ENCODE measurements around the gene RFPL2. TPM values are rescaled to one million over a fixed set of nuclear protein-coding genes. Genes with fewer than 3 reads are reported as not detected.

RFPL2 gene
- total RNA-seq, 1 experiment from 2014 or later: not detected

GRCh38 chr22:32206774-32207758 is 2.2 kb upstream of the RFPL2 start:
- Mint-ChIP-seq H3K36me3 (ENCODE audit: insufficient read depth, unreplicated experiment) (no peaks in the 10 kb centered on the region), H3K27ac (ENCODE audit: low read depth, unreplicated experiment) (no peak overlapping the region), H3K4me1 (ENCODE audit: insufficient read depth, unreplicated experiment) (peaks cover 6% of the 10 kb centered on the region), H3K4me3 (ENCODE audit: unreplicated experiment) (no peak overlapping the region), H3K27me3 (ENCODE audit: insufficient read depth, unreplicated experiment) (peaks cover 16% of the 10 kb centered on the region), H3K9me3 (ENCODE audit: unreplicated experiment) (no peaks in the 10 kb centered on the region)
- CTCF ChIA-PET: interaction anchor here (0.6 to 2.6 kb wide), 10 partner anchors 11 to 216 kb away, joined by 3 to 9 read pairs (median 3); no protein-coding TSS in a partner anchor
- POLR2A ChIA-PET: no interaction called here
- intact Hi-C loops (cut with micrococcal nuclease): loop anchor here (1.0 to 2.0 kb wide), 2 partner anchors 104 to 230 kb away; no protein-coding TSS in a partner anchor
- BruUV-seq (replicated peaks): no TSS peak
- DNase-seq (ENCODE audit: unreplicated experiment): peak; percentile 62
- TF ChIP-seq CTCF (IDR thresholded peaks at IDR 0.05; ENCODE audit: unreplicated experiment): peak; percentile 66

GRCh38 chr22:32205974-32206773 is 1.3 kb upstream of the RFPL2 start:
- ChIA-PET POLR2A (no interaction called here), CTCF (interaction anchor here (1.2 to 2.6 kb wide), 3 partner anchors 92 to 102 kb away, joined by 3 to 9 read pairs (median 5); no protein-coding TSS in a partner anchor)
- Mint-ChIP-seq H3K4me3 (ENCODE audit: unreplicated experiment) (no peak overlapping the region), H3K27me3 (ENCODE audit: insufficient read depth, unreplicated experiment) (peaks cover 16% of the 10 kb centered on the region), H3K36me3 (ENCODE audit: insufficient read depth, unreplicated experiment) (no peaks in the 10 kb centered on the region), H3K9me3 (ENCODE audit: unreplicated experiment) (no peaks in the 10 kb centered on the region), H3K4me1 (ENCODE audit: insufficient read depth, unreplicated experiment) (peaks cover 6% of the 10 kb centered on the region), H3K27ac (ENCODE audit: low read depth, unreplicated experiment) (no peak overlapping the region)
- intact Hi-C loops (cut with micrococcal nuclease): loop anchor here (2.0 kb wide), 1 partner anchor 103 kb away; no protein-coding TSS in a partner anchor
- no peak for DNase-seq (ENCODE audit: unreplicated experiment)
- no peak for TF ChIP-seq CTCF (IDR thresholded peaks at IDR 0.05; ENCODE audit: unreplicated experiment)
- no TSS peak for BruUV-seq (replicated peaks)

GRCh38 chr22:32204040-32204855 is 625 bp downstream of the RFPL2 start:
- peak overlapping the region; percentile 80 for H3K4me3 Mint-ChIP-seq (ENCODE audit: unreplicated experiment)
- ChIA-PET POLR2A (interaction anchor here (0.5 to 1.1 kb wide), 2 partner anchors 209 to 921 kb away, joined by 3 read pairs; no protein-coding TSS in a partner anchor), CTCF (interaction anchor here (0.6 to 1.1 kb wide), 5 partner anchors 10 to 396 kb away, joined by 3 to 6 read pairs (median 4); no protein-coding TSS in a partner anchor)
- DNase-seq (ENCODE audit: unreplicated experiment): no peak
- H3K36me3 Mint-ChIP-seq (ENCODE audit: insufficient read depth, unreplicated experiment): no peaks in the 10 kb centered on the region
- H3K4me1 Mint-ChIP-seq (ENCODE audit: insufficient read depth, unreplicated experiment): peaks cover 6% of the 10 kb centered on the region
- no TSS peak for BruUV-seq (replicated peaks)
- H3K27ac Mint-ChIP-seq (ENCODE audit: low read depth, unreplicated experiment): no peak overlapping the region
- TF ChIP-seq CTCF (IDR thresholded peaks at IDR 0.05; ENCODE audit: unreplicated experiment): no peak
- H3K27me3 Mint-ChIP-seq (ENCODE audit: insufficient read depth, unreplicated experiment): peaks cover 16% of the 10 kb centered on the region
- intact Hi-C loops (cut with micrococcal nuclease): no loop called here
- H3K9me3 Mint-ChIP-seq (ENCODE audit: unreplicated experiment): no peaks in the 10 kb centered on the region

All from MCF 10A (cell line).